HG03108 (cell line): ENCODE data around the gene CCDC194.

ENCODE experiments used
- ATAC-seq: cut with Tn5 transposase; IDR thresholded peaks from one replicate; pipeline ENCODE4 v1.9.1; 2021; ENCODE audit warnings: moderate library complexity; ENCODE audit not compliant: unreplicated experiment

The CCDC194 gene, protein sequence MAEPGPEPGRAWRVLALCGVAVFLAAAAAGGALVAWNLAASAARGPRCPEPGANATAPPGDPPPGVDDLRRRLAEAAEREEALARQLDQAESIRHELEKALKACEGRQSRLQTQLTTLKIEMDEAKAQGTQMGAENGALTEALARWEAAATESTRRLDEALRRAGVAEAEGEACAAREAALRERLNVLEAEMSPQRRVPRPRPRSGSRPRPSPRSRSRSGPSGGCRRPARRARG

DNA sequence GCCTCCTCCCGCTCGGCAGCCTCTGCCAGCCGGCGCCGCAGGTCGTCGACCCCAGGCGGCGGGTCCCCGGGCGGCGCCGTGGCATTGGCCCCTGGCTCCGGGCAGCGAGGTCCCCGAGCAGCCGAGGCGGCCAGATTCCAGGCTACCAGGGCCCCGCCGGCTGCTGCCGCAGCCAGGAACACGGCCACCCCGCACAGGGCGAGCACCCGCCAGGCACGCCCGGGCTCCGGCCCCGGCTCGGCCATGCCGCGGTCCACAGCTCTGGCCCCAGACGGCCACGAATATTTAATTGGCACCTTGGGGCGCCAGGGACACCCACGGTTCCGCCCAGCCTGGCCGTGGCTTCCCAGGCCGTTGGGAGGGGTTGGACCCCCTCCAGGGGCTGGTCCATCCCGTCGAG lies at the start of gene CCDC194:
TSS of gene CCDC194 (minus strand) at position 283 of the 400 bp plus-strand sequence. CDS start at position 245, 38 bp downstream.
- ATAC-seq: no peak

DNA sequence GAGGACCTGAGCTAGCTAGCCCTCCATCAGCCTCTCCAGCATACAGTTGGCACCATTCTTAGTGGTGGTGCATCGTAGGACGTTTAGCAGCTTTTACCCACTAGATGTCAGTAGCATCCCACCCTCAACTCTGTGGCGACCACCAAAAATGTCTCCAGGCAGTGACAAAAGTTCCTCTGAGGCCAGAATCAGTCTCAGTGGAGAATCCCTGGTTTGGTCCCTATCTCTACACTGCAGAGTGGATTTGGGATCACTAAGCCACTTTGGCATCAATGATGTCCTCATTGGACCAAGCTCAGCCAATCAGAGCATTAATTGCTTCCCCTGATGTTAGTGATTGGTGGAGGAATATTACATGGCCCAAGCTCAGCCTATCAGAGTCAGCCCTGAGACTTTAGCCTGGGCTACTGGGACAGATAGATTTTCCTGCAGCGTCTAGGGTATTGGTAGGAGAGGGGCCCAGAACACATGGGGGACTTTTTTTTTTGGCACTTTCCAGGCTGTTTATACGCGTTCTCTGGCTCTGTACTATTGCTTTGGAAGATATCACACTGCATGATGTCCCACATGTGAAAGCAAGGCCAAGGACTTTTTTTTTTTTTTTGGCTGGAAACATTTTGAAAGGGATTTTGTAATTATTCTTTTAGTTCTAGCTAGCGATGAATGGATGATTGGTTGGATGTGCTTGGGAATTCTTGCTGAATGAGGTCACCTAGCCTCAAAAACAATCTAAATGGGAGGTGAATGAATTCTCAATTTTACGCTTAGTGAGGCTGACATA lies 47.4 kb upstream of the CCDC194 start:
- ATAC-seq: no peak

DNA sequence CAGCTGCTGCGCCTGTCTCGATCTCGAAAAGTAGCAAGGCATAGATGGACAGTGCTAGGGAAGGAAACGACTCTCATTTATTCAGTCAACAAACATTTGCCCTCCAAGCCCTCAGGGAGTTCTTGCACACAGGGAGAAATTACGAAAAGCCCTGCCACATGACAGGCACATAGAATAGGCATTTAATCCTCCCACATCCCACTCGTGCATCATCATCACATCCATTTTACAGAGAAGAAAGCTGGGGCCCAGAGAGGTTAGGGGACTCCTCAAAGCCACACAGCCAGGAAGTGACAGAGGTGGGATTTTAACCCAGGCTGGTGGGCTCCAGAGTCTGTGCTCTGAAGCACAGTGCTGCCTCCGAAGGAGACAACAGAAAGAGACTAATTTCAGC lies 42.9 kb upstream of the CCDC194 start:
- ATAC-seq: no peak

DNA sequence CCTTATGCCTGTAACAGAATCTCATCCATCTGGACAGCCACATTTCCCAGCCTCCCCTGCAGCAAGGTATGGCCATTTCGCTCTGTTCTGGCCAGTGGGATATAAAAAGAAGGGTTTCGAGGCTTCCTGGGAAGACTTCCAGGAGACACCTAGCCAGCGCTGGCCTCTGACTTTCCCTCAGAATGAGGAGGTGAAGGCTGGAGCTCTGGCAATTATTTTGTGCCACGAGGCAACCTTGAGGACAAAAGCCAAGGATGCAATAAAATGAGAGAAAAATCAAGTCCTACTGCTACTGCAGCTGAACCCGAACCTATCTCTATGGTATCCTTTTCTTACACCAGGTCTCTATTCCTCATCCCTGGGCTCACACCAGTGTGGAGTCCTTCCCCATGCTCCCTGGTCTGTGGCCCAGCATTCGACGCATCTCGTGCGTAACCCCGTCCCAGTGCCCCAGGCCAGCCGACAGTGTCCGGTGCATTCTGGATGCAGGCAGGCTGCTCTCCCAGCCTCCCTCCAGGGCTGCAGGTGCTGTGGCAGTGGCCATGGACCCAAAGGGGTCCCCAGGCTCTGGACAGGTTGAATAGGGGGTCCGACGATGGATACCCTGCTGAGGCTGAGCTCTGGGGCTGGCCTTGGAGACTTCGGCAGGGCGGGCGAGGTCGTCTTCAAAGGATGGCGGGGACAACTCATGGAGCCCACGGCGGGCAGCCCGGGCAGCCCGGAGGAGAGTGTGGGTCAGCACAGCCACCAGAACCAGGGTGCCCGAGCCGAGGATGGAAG lies 42.3 kb upstream of the CCDC194 start:
- no peak for ATAC-seq

DNA sequence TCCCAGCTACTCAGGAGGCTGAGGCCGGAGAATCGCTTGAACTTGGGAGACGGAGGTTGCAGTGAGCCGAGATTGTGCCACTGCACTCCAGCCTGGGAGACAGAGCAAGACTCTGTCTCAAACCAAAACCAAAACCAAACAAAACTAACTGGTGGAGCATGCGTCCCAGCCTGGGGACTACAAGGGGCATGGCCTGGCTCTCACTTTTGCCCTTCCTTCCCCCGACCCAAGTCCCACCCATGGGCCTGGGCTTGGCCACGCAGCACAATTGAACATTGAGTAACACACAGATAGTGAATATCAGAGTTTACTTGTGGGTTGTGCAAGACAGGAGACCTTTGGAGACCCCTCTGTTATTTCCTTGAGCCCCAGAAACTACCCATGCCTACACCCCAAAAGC lies 41.2 kb upstream of the CCDC194 start:
- no peak for ATAC-seq

DNA sequence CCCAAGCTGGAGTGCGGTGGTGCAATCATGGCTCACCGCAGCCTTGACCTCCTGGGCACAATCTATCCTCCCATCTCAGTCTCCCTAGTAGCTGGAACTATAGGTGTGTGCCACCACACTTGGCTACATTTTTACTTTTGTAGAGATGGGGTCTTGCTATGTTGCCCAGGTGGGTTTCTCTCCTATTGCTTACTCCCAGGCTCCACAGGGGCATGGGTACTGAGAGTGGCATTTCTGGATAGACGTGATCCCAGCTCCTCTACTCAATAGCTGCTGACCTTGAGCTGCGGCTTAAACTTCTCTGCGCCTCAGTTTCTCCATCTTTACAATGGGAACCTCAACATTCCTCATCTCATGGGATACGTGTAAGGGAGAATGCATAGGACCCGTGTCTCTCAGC lies 37.4 kb upstream of the CCDC194 start:
- no peak for ATAC-seq

DNA sequence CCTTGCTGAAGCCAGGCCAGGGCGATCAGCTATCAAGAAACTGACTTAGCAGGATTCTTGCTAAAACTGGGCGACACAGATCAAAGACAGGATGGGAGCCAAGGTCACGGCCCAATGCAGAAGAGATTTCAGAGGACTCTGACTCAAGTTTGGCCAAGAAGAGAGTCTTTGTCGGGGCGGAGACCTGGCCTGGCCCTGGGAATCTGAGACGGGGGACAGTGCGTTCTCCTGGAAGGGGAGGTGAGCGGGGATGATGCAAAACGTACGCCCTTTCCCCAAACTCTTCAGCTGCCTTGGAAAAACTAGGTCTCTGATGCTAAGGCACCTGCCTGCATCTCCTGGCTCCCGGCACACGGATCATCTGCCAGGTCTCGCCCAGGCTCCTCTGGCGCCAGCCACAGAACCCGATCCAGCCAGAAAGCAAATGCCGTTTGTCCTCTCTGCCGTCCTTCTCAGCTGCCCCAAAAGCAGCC lies 35.7 kb upstream of the CCDC194 start:
- ATAC-seq: no peak

DNA sequence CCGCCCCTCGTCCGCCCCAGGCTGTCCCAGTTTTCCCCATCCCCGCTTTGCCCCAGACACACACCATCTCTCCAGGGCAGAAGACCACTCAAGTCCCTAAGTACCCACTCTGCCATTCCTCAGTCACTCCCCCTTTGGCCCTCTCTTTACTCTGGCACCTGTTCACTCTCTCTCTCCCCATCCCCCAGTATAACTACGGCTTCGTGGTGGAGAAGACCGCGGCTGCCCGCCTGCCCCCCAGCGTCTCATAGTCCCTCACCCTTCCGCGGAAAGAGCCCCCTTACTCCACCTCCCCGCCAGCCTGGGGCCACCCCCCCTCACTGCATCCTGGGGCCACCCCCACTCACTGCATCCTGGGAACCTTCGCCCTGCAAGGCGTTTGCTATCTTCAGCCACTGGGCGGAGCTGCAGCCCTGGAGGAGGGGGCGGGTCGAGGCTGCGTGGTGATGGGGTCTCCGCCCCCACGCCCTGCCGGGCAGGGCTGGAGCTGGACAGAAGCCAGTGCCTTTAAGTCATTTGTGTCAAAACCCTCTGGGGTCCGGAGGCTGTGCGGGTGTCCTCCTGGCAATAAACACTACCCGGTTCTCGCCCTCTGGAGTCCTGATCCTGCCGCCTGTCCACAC lies 30.9 kb upstream of the CCDC194 start:
- ATAC-seq: no peak

DNA sequence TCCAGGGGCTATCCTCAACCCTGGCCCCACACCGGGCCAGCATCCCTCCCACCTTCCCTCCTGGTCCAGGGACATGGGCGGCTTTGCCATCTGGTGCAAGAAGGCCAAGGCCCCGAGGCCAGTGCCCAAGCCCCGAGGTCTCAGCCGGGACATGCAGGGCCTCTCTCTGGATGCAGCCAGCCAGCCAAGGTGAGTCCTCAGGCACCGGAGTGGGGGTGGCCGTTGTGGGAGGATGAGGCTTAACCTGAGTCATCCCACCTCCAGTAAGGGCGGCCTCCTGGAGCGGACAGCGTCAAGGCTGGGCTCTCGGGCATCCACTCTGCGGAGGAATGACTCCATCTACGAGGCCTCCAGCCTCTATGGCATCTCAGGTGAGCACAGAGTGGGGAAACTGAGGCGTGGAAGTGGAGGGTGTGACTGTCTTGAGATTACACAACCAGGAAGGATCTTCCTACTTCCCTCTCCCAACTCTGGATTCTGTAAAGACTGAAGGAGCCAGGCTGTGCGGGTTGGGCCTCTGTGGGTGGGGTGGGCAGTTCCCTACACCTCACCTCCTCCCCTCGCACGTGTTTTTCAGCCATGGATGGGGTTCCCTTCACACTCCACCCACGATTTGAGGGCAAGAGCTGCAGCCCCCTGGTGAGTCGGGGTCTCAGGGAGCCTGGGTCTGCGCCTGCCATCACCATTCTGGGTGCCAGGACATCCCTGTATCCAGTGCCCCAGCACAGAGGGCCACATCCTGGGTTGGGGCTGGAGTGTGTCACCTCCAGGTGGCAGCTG lies 29.6 kb upstream of the CCDC194 start:
- no peak for ATAC-seq

DNA sequence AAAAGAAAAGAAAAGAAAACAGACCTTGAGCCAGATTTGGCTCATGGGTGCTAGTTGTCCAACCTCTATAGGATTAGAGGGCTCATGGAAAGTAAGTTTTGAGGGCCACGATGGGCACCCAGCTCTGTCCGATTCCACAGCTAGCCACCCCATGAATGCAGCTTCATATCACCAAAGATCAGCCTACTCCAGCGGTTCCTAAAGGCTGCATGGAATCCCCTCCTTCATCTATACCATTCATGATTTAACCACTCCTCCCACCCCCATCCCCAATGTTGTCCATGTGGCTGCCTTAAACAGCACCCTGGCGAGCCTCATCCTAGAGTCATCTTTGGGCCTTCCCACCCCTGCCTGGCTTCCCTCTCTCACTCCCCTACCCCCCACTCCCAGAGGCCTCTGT lies 27.9 kb upstream of the CCDC194 start:
- no peak for ATAC-seq

DNA sequence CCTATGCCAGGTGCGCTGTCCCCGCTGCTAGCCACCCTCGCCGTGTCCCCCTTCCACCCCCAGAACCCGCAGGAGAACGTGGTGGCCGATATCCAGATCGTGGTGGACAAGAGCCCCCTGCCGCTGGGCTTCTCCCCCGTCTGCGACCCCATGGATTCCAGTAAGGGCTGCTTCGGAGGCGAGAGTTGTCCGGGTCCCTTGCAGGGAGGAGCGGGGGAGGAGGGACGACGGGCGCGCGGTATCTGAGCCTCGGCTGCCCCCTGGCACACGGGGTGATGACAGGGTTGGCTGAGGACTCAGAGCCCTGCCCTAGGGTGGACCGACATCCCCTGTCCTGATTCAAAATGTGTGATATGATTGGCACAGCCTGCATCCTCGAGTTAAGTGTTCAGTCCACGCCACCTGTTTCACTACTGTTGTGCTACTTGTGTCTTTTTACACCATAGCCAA lies 26.5 kb upstream of the CCDC194 start:
- no peak for ATAC-seq

DNA sequence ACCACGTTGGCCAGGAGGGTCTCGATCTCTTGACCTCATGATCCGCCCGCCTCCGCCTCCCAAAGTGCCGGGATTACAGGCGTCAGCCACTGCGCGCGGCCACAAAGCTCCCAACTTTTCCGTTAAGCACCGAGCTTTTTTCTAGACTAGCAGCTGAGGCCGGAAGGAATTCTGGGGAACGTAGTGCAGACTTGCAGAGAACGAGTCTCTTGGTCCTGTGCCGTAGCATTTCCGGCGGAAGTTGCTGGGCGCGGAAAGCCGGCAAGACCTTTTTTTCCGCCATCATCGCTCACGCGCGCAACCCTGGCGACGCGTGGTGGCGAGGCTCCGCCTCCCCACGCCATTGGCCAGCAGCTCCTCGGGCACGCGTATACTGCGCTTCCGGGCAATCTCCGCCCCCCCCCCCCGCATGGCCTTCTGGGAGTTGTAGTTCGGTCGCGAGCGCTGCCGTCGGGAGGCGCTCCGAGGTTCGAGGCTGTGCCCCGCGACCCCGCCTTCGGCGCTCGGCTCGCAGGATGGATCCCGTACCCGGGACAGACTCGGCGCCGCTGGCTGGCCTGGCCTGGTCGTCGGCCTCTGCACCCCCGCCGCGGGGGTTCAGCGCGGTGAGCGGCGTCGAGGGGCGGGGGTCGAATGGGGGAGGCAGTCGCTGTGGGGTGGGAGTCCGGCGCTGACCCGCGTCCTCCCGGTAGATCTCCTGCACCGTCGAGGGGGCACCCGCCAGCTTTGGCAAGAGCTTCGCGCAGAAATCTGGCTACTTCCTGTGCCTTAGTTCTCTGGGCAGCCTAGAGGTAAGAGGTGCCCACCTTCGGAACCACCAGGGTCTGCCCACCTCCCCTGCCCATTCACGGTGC lies 25.9 kb upstream of the CCDC194 start, which contains the start of gene MVB12A:
TSS of gene MVB12A (plus strand) at position 427 of the 854 bp plus-strand sequence. CDS start at position 516, 89 bp downstream.
- ATAC-seq: peak; percentile 88

DNA sequence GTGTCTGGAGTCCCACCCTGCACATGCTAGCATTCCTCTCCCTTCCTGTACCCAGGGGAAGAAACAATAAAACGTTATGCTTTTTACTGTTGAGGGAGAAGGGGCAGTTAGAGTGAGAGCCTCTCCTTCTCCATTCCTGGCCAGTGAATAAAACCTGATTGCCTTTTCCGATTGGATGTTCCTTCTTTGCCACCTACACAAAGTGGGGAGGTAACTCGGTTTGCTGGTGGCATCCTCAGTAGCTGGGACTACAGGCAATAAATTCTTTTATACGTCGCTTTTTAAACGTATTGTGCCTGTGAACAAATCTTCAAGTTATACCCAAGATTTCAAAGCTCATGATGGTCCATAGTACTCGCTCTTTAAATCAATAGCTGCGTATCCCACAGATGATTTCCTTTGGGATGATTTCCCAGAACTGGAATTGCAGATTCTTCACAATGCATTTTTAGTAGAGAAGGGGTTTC lies 25.2 kb upstream of the CCDC194 start:
- no peak for ATAC-seq

DNA sequence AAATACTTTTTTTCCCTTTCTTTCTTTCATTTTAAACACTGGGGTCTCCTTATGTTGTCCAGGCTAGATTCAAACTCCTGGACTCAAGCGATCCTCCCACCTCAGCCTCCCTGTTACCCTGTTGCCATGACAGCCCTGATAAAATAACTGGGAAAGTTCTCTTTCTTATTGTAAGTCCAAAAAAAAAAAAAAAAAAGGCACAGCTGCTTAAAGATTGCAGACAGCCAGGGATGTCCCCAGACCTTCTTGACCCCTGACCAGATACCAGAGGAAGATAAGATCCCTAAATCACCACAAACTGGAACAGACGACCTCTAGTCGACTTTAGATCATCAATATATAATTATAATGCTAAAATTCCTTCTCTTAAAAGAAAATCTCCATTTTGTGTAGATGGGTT lies 24.7 kb upstream of the CCDC194 start:
- ATAC-seq: no peak

DNA sequence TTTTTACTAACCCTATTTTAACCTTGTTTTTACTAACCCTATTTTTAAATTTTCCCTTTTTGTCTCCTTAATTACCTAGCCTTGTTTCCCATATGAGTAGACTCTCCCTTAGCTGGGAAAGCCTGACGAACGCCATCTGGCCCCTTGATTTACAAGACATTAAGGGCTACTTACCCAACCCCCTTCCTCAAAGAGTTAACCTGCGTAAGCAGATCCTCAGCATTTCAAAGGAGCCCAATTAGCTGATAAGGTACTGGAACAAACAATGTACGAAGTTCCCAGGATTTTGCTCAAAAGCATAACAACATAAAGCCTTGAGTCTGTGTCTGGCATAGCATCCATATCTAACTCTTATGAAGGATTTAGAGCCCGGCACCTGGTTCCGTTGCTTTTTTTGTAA lies 21.1 kb upstream of the CCDC194 start:
- no peak for ATAC-seq

DNA sequence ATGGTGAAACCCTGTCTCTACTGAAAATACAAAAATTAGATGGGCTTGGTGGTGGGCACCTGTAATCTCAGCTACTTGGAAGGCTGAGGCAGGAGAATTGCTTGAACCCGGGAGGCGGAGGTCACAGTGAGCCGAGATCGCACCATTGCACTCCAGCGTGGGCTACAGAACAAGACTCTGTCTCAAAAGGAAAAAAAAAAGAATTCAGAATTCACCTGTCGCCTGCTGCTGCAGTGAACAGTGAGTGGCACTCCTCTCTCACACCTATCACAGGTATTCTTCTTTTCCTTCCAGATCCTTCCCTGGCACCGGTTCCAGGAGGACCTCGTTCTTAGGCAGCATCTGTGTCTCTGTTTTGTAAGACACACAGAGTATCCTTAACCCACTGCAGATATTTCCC lies 20.1 kb upstream of the CCDC194 start:
- ATAC-seq: no peak

DNA sequence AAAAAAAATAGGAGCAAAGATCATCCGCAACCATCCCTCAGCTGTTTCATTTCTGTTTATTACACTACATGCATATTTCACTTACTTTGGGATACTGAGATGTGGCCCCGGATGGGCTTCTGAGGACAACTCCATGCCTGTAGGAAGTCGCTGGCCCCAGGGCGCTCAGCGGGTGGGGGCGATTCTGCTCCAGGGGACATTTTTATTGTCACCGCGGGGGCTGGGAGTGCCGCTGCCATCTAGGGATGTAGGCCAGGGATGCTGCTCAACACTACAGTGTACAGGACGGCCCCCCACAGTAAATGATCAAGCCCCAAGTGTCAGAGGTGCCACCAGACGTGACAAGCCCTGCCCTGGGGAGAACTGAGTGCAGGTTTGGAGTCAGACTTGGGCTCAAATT lies 17.8 kb upstream of the CCDC194 start:
- ATAC-seq: no peak

DNA sequence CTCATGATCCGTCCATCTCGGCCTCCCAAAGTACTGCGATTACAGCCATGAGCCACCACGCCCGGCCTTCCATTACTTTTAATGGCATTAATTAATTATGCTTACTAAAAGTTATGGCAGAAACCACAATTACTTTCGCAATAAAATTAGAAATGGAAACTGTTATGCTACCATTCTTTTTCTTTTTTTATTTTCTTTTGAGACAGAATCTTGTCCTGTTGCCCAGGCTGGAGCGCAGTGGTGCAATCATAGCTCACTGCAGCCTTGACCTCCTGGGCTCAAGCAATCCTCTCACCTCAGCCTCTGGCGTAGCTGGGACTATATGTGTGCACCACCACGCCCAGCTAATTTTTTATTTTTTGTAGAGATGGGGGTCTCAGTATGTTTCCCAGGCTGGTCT lies 16.0 kb upstream of the CCDC194 start:
- ATAC-seq: no peak

DNA sequence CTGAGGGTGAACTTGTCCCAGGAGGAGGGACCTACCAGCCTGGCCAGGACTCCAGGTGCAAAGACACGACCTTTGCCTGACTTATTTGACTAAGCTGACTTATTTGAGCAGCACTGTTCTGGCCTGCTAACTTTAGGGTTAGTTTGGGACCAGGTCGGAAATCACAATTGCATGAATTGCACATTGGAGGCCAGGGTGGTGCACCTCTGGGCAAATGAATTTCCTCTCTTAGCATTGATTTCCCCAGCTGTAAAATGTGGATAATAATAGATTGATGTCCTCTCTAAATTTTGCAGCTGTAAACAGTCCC lies 12.8 kb upstream of the CCDC194 start:
- ATAC-seq: no peak
